ENCODE data around the gene SBF2.

Gene SBF2

DNA sequence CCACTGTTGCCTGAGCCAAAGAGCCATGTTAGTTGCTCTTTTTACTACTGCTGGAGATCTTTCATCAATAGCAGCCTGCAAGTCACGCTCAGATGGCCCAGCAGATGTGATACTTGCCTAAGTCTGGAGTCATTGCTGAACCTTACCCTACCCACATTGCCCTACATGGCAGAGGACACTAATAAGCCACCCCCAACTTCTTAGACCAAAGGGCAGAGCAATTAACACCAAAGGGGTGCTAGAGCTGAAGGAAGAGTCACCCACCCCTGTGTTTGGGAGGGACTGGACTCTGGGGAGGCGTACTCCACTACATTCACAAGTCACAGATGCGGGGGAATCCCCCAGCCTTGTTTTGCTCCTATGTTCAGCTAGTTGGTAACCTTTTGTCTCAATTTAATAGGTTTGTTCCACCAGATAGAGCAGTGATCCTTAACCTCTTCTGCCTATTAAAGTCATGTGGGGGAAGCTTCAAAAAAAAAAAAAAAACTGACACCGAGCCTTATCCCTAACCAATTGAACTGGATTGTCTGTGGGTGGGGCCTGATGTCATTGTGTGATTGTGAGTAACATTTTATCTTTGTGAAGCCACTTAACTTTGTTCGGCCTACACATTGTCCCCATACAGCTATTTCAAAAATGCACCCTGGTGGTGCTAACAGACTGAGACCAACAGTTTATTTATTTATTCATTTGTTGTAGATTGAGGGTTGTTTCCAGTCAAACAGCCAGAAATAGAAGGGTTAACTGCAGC lies 23.9 kb upstream of the SBF2 start:
- in situ Hi-C loops (cut with HindIII; ENCODE audit: low sequenced_read_pairs) = no loop called here

GRCh38 chr11:10317151-10317755 lies 23.2 kb upstream of the SBF2 start:
- in situ Hi-C loops (cut with HindIII; ENCODE audit: low sequenced_read_pairs) = no loop called here

GRCh38 chr11:10315083-10315482 lies 21.1 kb upstream of the SBF2 start:
- in situ Hi-C loops (cut with HindIII; ENCODE audit: low sequenced_read_pairs) = no loop called here

- in situ Hi-C loops (cut with HindIII; ENCODE audit: low sequenced_read_pairs) = no loop called here
Observed at GRCh38 chr11:10314199-10315072, 20.4 kb upstream of the SBF2 start.

GRCh38 chr11:10311802-10312201 lies 17.8 kb upstream of the SBF2 start:
- in situ Hi-C loops (cut with HindIII; ENCODE audit: low sequenced_read_pairs) = no loop called here

DNA sequence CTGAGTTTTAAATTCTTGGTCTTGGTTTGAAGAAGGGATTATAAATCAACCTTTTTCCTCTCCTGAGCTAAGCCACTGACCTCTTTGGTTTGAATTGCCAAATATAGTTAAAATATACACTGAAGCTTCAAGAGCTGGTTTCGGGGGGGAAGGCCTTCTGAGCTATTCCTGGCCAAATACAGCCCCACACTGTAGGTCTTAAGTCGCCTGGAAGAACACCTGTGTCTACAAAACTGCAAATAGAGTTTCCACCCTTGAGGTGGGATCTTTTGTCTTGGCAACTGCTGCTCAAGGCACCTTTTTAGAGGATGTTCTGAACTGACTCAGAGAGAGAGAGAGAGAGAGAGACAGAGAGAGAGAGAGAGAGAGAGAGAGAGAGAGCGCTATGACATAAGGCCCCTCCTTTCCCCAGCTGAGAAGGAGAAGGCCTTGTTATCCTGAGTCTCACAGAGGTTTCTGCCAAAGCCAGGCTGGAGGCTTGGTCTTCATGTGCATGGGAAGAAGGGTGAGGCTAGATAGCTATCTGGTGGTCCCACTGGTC lies 16.4 kb upstream of the SBF2 start:
- in situ Hi-C loops (cut with HindIII; ENCODE audit: low sequenced_read_pairs) = no loop called here

DNA sequence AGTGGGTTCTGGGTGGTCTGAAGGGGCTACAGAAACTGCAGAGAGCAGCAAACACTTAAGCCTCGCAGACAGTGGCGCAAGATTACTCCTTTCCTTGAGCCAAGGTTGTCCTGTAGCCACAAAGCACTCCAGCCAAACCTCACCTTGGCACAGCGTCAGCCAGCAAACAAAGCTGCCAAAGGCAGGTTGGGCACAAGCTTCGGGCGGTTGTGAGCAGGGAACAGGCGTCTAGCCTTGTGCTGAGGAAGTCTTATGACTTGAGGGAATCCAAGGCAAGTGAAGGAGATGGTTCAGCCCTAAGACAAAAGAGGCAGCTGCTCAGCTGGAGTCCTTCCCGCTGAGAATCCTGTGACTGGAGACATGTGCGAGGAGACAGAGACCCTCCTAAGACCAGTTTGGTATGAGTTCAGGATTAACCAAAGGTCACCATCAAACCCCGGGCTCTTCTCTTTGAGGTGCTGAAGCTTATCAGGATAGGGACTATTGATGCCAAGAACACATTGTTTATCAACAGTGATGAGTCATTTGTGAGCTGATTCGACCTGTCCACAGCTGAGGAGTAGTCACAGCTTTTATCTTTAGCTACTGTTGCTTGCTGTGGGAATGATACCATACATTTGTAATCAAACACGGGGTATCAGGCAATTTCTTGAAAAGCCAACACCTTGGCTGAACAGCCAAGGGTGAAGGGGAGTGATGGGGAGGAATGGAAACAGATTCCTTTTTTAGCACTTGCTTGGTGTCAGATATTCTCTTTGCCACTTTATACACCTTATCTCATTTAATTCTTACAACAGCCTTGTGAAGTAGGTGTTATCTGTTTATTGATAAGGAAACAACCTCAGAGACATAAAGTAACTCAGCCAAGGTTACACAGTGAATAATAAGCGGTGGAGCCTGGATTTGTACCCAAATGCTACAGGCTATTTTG lies 15.4 kb upstream of the SBF2 start:
- in situ Hi-C loops (cut with HindIII; ENCODE audit: low sequenced_read_pairs) = no loop called here

GRCh38 chr11:10308201-10308954 lies 14.4 kb upstream of the SBF2 start:
- in situ Hi-C loops (cut with HindIII; ENCODE audit: low sequenced_read_pairs) = no loop called here

DNA sequence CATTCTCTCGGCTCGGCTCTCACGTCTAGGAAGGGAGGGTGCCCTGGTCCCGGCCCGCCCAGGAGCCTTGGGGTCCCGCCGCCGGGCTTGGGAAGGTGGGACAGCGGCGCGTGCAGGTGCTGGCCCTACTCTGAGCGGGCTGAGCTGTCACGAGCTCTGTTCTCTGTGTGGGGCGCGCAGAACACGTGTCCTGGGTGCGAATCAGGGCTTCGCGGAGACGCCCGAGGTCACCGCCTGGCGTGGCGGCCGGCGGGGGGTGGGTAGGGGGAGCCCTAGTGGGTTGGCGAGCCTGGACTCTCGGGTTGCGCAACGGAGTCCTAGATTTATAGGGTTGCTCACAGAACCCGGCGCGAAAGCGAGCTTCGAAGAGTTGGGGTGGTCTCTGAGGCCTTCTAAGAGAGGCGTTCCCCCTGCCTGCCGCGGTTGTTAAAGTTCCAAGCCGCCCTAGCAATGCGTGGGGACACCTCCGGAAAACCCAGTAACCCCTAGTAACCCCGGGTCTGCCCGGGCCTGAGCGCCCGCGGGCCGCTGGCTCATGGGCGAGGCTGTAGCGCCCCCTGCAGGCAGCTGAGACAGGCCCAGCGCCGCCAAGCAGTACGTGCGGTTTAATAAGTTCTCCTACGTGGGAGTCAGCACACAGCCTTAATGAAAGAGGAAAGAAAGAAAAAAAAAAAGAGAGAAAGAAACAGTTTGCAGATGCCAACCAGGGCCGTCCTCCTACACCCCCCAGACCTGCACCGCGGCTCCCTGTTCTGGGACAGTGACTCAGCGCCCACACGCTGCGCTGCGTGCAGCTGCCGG lies 13.6 kb upstream of the SBF2 start:
- in situ Hi-C loops (cut with HindIII; ENCODE audit: low sequenced_read_pairs) = no loop called here

GRCh38 chr11:10307022-10307399 lies 13.0 kb upstream of the SBF2 start:
- in situ Hi-C loops (cut with HindIII; ENCODE audit: low sequenced_read_pairs) = no loop called here

- in situ Hi-C loops (cut with HindIII; ENCODE audit: low sequenced_read_pairs) = no loop called here
Observed at GRCh38 chr11:10305964-10306918, 12.2 kb upstream of the SBF2 start.

GRCh38 chr11:10305262-10305963 lies 11.4 kb upstream of the SBF2 start:
- in situ Hi-C loops (cut with HindIII; ENCODE audit: low sequenced_read_pairs) = no loop called here

- in situ Hi-C loops (cut with HindIII; ENCODE audit: low sequenced_read_pairs) = loop anchor here (5.0 kb wide), 2 partner anchors 82 to 557 kb away; no protein-coding TSS in a partner anchor
Observed at GRCh38 chr11:10304495-10305261, 10.7 kb upstream of the SBF2 start, which contains the start of gene ADM. TSS of gene ADM (plus strand) at chr11:10305073. CDS start at chr11:10305701, 628 bp downstream.

GRCh38 chr11:10303558-10304363 lies 9.7 kb upstream of the SBF2 start:
- in situ Hi-C loops (cut with HindIII; ENCODE audit: low sequenced_read_pairs) = loop anchor here (5.0 kb wide), 2 partner anchors 81 to 556 kb away; no protein-coding TSS in a partner anchor

Data from endothelial cell of hepatic sinusoid (primary cell).